Keratinocyte (primary cell): ENCODE results near the gene LRRN2. TPM values are rescaled to one million over a fixed set of nuclear protein-coding genes. Genes with fewer than 3 reads are reported as not detected.

Experiments used
- DNase-seq: peaks from one replicate; pipeline ENCODE4 v3.0.0-alpha.2; 2011; ENCODE audit warnings: low read depth, missing footprints, low spot score
- FAIRE-seq: peaks from 2 replicates; lab custom pipeline; 2011; peaks lifted over from hg19 to GRCh38; lab: Jason Lieb, UNC
- H2AFZ ChIP-seq: 2 replicates; pipeline ENCODE4 v1.6.0; 2012; ENCODE audit warnings: low read length, control low read depth, inconsistent platforms; ENCODE audit not compliant: control insufficient read depth
- H3K27ac ChIP-seq: 2 replicates; pipeline ENCODE4 v1.5.1; 2011; ENCODE audit warnings: low read length; ENCODE audit not compliant: control insufficient read depth, insufficient read depth
- H3K27me3 ChIP-seq: 3 replicates; pipeline ENCODE4 v1.6.0; 2011; ENCODE audit warnings: low read length; ENCODE audit not compliant: control insufficient read depth, insufficient read depth; ENCODE audit errors: extremely low read depth
- H3K36me3 ChIP-seq, 2 experiments: 2 replicates in 1 of 2; 3 replicates in 1 of 2; pipeline ENCODE4 v1.5.1; 2011; ENCODE audit warnings: low read length in 2 of 2, mild to moderate bottlenecking in 1 of 2; ENCODE audit not compliant: control insufficient read depth in 2 of 2, insufficient read depth in 2 of 2; ENCODE audit errors: extremely low read depth in 1 of 2
- H3K4me1 ChIP-seq: 3 replicates; pipeline ENCODE4 v1.5.1; 2011; ENCODE audit warnings: low read length; ENCODE audit not compliant: control insufficient read depth, insufficient read depth; ENCODE audit errors: extremely low read depth
- H3K4me2 ChIP-seq: 3 replicates; pipeline ENCODE4 v1.6.0; 2011; ENCODE audit warnings: low read depth, low read length; ENCODE audit not compliant: control insufficient read depth, insufficient read depth; ENCODE audit errors: extremely low read depth
- H3K4me3 ChIP-seq, 3 experiments: fragments of 200-600 bp in 1 of 3; sonication (generic) in 1 of 3; 2 replicates in 2 of 3; 3 replicates in 1 of 3; pipeline ENCODE4 v1.5.1; 2011 to 2016; ENCODE audit warnings: low read length in 3 of 3, mild to moderate bottlenecking in 3 of 3, control low read depth in 2 of 3, inconsistent platforms in 1 of 3, low read depth in 1 of 3, mixed read lengths in 1 of 3, mixed run types in 1 of 3, moderate library complexity in 1 of 3; ENCODE audit not compliant: control insufficient read depth in 2 of 3, insufficient read depth in 2 of 3; ENCODE audit errors: extremely low read depth in 1 of 3
- H3K79me2 ChIP-seq: 2 replicates; pipeline ENCODE4 v1.6.0; 2012; ENCODE audit warnings: low read length; ENCODE audit not compliant: control insufficient read depth, insufficient read depth
- H3K9ac ChIP-seq: 3 replicates; pipeline ENCODE4 v1.6.0; 2011; ENCODE audit warnings: low read length; ENCODE audit not compliant: control insufficient read depth, insufficient read depth; ENCODE audit errors: extremely low read depth
- H3K9me1 ChIP-seq: 3 replicates; pipeline ENCODE4 v1.6.0; 2011; ENCODE audit warnings: low read length; ENCODE audit not compliant: control insufficient read depth, insufficient read depth; ENCODE audit errors: extremely low read depth
- H3K9me3 ChIP-seq: 2 replicates; pipeline ENCODE4 v1.5.1; 2012; ENCODE audit warnings: low read depth, low read length; ENCODE audit not compliant: control insufficient read depth
- H4K20me1 ChIP-seq: 3 replicates; pipeline ENCODE4 v1.6.0; 2011; ENCODE audit warnings: low read length; ENCODE audit not compliant: control insufficient read depth, insufficient read depth; ENCODE audit errors: extremely low read depth
- CTCF ChIP-seq, 3 experiments: IDR thresholded peaks in 1 of 3; conservative IDR thresholded peaks in 1 of 3; optimal IDR thresholded peaks in 1 of 3; 2 replicates in 2 of 3; 3 replicates in 1 of 3; pipeline versions ENCODE3 to v1.5.1; 2011; ENCODE audit warnings: low read length in 3 of 3, mild to moderate bottlenecking in 3 of 3, moderate library complexity in 2 of 3, control low read depth in 1 of 3, inconsistent platforms in 1 of 3; ENCODE audit not compliant: insufficient read depth in 2 of 3; ENCODE audit errors: extremely low read depth in 1 of 3
- EZH2 ChIP-seq: IDR thresholded peaks from one replicate; pipeline ENCODE4 v1.6.1; 2012; ENCODE audit warnings: inconsistent platforms, mild to moderate bottlenecking, low read length, moderate library complexity
- dilution Hi-C: fragments of 300-500 bp; cut with MboI; formaldehyde crosslinking; loops from one replicate; pipeline ENCODE4 v1.7.0; 2020; ENCODE audit warnings: low sequenced_read_pairs; ENCODE audit not compliant: extremely low pct_ligation_motif_present
- polyA plus RNA-seq, 5 experiments: library from polyadenylated mRNA; depleted of rRNA in 3 of 5; stranded (reverse) in 3 of 5; stranded (forward) in 1 of 5; unstranded in 1 of 5; fragments of >200 nt; gene quantifications; 1 replicate in 1 of 5; 2 replicates in 3 of 5; 3 replicates in 1 of 5; pipeline versions ENCODE4 v1.2.1 to v1.2.3, GENCODE V29; 2011 to 2012; ENCODE audit warnings: missing spikeins in 2 of 5, low read depth in 1 of 5, low replicate concordance in 1 of 5

Gene LRRN2
- polyA plus RNA-seq, 1 donor (not counting 4 experiments of a cell fraction or from before 2014, with no cell fraction given) = not detected

- Histone ChIP-seq H3K4me1 (peaks cover 4% of the 10 kb centered on the region), H3K4me3 (no peak overlapping the region), H4K20me1 (no peaks in the 10 kb centered on the region), H3K36me3 (no peaks in the 10 kb centered on the region), H3K9me1 (no peaks in the 10 kb centered on the region), H3K27ac (no peak overlapping the region), H3K9ac (no peak overlapping the region), H2AFZ (no peak overlapping the region), H3K4me2 (no peak overlapping the region), H3K9me3 (no peaks in the 10 kb centered on the region), H3K27me3 (no peaks in the 10 kb centered on the region), H3K79me2 (no peaks in the 10 kb centered on the region)
- DNase-seq = no peak
- TF ChIP-seq EZH2 = no peak
- TF ChIP-seq CTCF (optimal IDR thresholded peaks at IDR 0.05 in 1 of 3, IDR thresholded peaks at IDR 0.05 in 1 of 3, conservative IDR thresholded peaks at IDR 0.05 in 1 of 3; ENCODE audit: extremely low read depth in 1 of 3, insufficient read depth in 2 of 3, low read length in 3 of 3) = no peak
- no peak for FAIRE-seq
- dilution Hi-C loops = no loop called here
These were observed 83.4 kb downstream of the LRRN2 start for GRCh38 chr1:204602111-204602579.

- dilution Hi-C loops = no loop called here
- no peaks in the 10 kb centered on the region for H3K36me3 ChIP-seq
- no peak overlapping the region for H3K4me2 ChIP-seq
- H3K4me3 ChIP-seq = no peak overlapping the region
- H3K9ac ChIP-seq = no peak overlapping the region
- H3K9me1 ChIP-seq = no peaks in the 10 kb centered on the region
- no peaks in the 10 kb centered on the region for H3K9me3 ChIP-seq
- no peak overlapping the region for H2AFZ ChIP-seq
- H3K27ac ChIP-seq = no peak overlapping the region
- H3K4me1 ChIP-seq = peaks cover 4% of the 10 kb centered on the region
- H3K27me3 ChIP-seq = no peaks in the 10 kb centered on the region
- H4K20me1 ChIP-seq = no peaks in the 10 kb centered on the region
- DNase-seq = no peak
- no peaks in the 10 kb centered on the region for H3K79me2 ChIP-seq
- no peak for FAIRE-seq
- TF ChIP-seq CTCF (optimal IDR thresholded peaks at IDR 0.05 in 1 of 3, IDR thresholded peaks at IDR 0.05 in 1 of 3, conservative IDR thresholded peaks at IDR 0.05 in 1 of 3; ENCODE audit: extremely low read depth in 1 of 3, insufficient read depth in 2 of 3, low read length in 3 of 3) (peak in 2 of 3 experiments; percentile 14 to 18), EZH2 (no peak)
These were observed 84.6 kb downstream of the LRRN2 start for GRCh38 chr1:204600968-204601367.
